ENCODE measurements around the gene FZR1.
"Not testable (repeated sequence)": the region's sequence is repeated elsewhere in the genome, so short reads cannot be mapped to it uniquely, and the experiment has no call there.

FZR1 gene

GRCh38 chr19:3563709-3564524, 57.8 kb downstream of the FZR1 start:
- Histone ChIP-seq H3K9me3 (ENCODE audit: insufficient read depth, low read length) (no peaks in the 10 kb centered on the region), H3K4me3 (ENCODE audit: insufficient read depth, low read length, poor library complexity, severe bottlenecking) (no peak overlapping the region), H3K27me3 (ENCODE audit: low read length) (no peaks in the 10 kb centered on the region), H2AFZ (ENCODE audit: low read depth, low read length, severe bottlenecking) (no peak overlapping the region), H3K9ac (ENCODE audit: low read length) (no peak overlapping the region), H3K9me2 (replicated peaks; ENCODE audit: insufficient read depth, low read length) (no peaks in the 10 kb centered on the region), H3K4me2 (ENCODE audit: low read depth, low read length, poor library complexity, severe bottlenecking) (no peak overlapping the region), H4K20me1 (ENCODE audit: low read depth, low read length) (no peaks in the 10 kb centered on the region), H3K27ac (ENCODE audit: low read depth, low read length) (no peak overlapping the region), H3F3A (ENCODE audit: insufficient read depth) (no peaks in the 10 kb centered on the region), H3K79me2 (ENCODE audit: insufficient read depth, low read length) (no peaks in the 10 kb centered on the region), H3K36me3 (ENCODE audit: low read length) (no peaks in the 10 kb centered on the region)
- TF ChIP-seq CTCF (IDR thresholded peaks at IDR 0.05; ENCODE audit: insufficient read depth, low read length, poor library complexity, severe bottlenecking) (no peak), EZH2phosphoT487 (conservative IDR thresholded peaks at IDR 0.05; ENCODE audit: low read length) (no peak)

GRCh38 chr19:3565139-3565538, 59.0 kb downstream of the FZR1 start:
- no peak overlapping the region for H2AFZ ChIP-seq (ENCODE audit: low read depth, low read length, severe bottlenecking)
- no peaks in the 10 kb centered on the region for H3F3A ChIP-seq (ENCODE audit: insufficient read depth)
- H3K9me2 ChIP-seq (replicated peaks; ENCODE audit: insufficient read depth, low read length), result no peaks in the 10 kb centered on the region
- no peak overlapping the region for H3K4me2 ChIP-seq (ENCODE audit: low read depth, low read length, poor library complexity, severe bottlenecking)
- H3K36me3 ChIP-seq (ENCODE audit: low read length), result no peaks in the 10 kb centered on the region
- no peaks in the 10 kb centered on the region for H3K9me3 ChIP-seq (ENCODE audit: insufficient read depth, low read length)
- H3K9ac ChIP-seq (ENCODE audit: low read length), result no peak overlapping the region
- no peaks in the 10 kb centered on the region for H4K20me1 ChIP-seq (ENCODE audit: low read depth, low read length)
- no peak overlapping the region for H3K27ac ChIP-seq (ENCODE audit: low read depth, low read length)
- TF ChIP-seq CTCF (IDR thresholded peaks at IDR 0.05; ENCODE audit: insufficient read depth, low read length, poor library complexity, severe bottlenecking), result no peak
- no peak for TF ChIP-seq EZH2phosphoT487 (conservative IDR thresholded peaks at IDR 0.05; ENCODE audit: low read length)
- no peaks in the 10 kb centered on the region for H3K27me3 ChIP-seq (ENCODE audit: low read length)
- H3K79me2 ChIP-seq (ENCODE audit: insufficient read depth, low read length), result no peaks in the 10 kb centered on the region
- no peak overlapping the region for H3K4me3 ChIP-seq (ENCODE audit: insufficient read depth, low read length, poor library complexity, severe bottlenecking)

- H3K4me3 ChIP-seq (ENCODE audit: insufficient read depth, low read length, poor library complexity, severe bottlenecking); H3K9me2 ChIP-seq (replicated peaks; ENCODE audit: insufficient read depth, low read length); H3K36me3 ChIP-seq (ENCODE audit: low read length); H3K27me3 ChIP-seq (ENCODE audit: low read length); H4K20me1 ChIP-seq (ENCODE audit: low read depth, low read length); H3K79me2 ChIP-seq (ENCODE audit: insufficient read depth, low read length); H3K9ac ChIP-seq (ENCODE audit: low read length); H2AFZ ChIP-seq (ENCODE audit: low read depth, low read length, severe bottlenecking); H3F3A ChIP-seq (ENCODE audit: insufficient read depth); H3K4me2 ChIP-seq (ENCODE audit: low read depth, low read length, poor library complexity, severe bottlenecking); H3K27ac ChIP-seq (ENCODE audit: low read depth, low read length); H3K9me3 ChIP-seq (ENCODE audit: insufficient read depth, low read length): not testable (repeated sequence)
These were observed 63.9 kb downstream of the FZR1 start for GRCh38 chr19:3570042-3570441.

- H3K4me3 ChIP-seq (ENCODE audit: insufficient read depth, low read length, poor library complexity, severe bottlenecking), result no peak overlapping the region
- H3K36me3 ChIP-seq (ENCODE audit: low read length), result no peaks in the 10 kb centered on the region
- no peaks in the 10 kb centered on the region for H4K20me1 ChIP-seq (ENCODE audit: low read depth, low read length)
- no peak overlapping the region for H3K9ac ChIP-seq (ENCODE audit: low read length)
- TF ChIP-seq CTCF (IDR thresholded peaks at IDR 0.05; ENCODE audit: insufficient read depth, low read length, poor library complexity, severe bottlenecking), result no peak
- no peak for TF ChIP-seq EZH2phosphoT487 (conservative IDR thresholded peaks at IDR 0.05; ENCODE audit: low read length)
- H3K79me2 ChIP-seq (ENCODE audit: insufficient read depth, low read length), result no peaks in the 10 kb centered on the region
- H3K27me3 ChIP-seq (ENCODE audit: low read length), result no peaks in the 10 kb centered on the region
- H2AFZ ChIP-seq (ENCODE audit: low read depth, low read length, severe bottlenecking), result no peak overlapping the region
- no peaks in the 10 kb centered on the region for H3F3A ChIP-seq (ENCODE audit: insufficient read depth)
- H3K4me2 ChIP-seq (ENCODE audit: low read depth, low read length, poor library complexity, severe bottlenecking), result no peak overlapping the region
- no peaks in the 10 kb centered on the region for H3K9me3 ChIP-seq (ENCODE audit: insufficient read depth, low read length)
- no peaks in the 10 kb centered on the region for H3K9me2 ChIP-seq (replicated peaks; ENCODE audit: insufficient read depth, low read length)
- H3K27ac ChIP-seq (ENCODE audit: low read depth, low read length), result no peak overlapping the region
These were observed 64.5 kb downstream of the FZR1 start for GRCh38 chr19:3570606-3571011.
